Measurements from ENCODE around the gene RPUSD2. TPM values are rescaled to one million over a fixed set of nuclear protein-coding genes. Genes with fewer than 3 reads are reported as not detected.
"Not testable (repeated sequence)": the region's sequence is repeated elsewhere in the genome, so short reads cannot be mapped to it uniquely, and the experiment has no call there.

RPUSD2 gene
- total RNA-seq, 1 donor from 2014 or later: 8.4 TPM

DNA sequence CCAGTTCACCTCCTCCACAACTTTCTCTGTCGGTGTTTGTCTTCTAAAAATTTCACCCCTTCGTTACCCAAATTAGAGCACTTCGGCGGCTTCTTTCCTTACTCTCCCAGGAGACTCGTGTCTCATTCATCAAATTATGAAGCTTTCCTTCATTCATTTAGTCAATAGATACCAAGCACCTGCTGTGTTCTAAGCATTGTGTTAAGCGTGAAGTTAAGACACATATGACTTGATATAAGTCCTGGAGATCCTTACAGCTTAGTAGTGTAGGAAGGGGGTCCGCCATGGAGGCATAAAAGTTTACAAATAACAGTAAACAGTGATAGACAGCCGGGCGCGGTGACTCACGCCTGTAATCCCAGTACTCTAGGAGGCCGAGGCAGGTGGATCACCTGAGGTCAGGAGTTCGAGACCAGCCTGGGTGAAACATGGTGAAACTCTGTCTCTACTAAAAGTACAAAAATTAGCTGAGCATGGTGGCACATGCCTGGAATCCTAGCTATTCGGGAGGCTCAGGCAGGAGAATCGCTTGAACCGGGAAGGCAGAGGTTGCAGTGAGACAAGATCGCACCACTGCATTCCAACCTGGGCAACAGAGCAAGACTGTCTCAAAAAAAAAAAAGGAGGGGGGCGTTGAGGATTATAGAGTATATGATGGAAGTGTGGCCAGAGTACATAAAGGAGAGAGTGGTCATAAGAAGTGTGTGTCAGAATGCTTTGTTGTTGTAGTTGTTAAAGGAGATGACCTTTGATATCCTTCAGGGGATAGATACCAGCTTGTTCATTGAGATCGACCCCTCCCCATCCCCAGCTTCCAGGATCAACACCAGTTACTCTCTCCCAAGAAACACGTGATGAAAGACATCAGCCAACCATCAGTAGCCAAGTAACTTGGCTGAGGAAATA lies 3.5 kb upstream of the RPUSD2 start:
- DNase-seq (ENCODE audit: low spot score): no peak

DNA sequence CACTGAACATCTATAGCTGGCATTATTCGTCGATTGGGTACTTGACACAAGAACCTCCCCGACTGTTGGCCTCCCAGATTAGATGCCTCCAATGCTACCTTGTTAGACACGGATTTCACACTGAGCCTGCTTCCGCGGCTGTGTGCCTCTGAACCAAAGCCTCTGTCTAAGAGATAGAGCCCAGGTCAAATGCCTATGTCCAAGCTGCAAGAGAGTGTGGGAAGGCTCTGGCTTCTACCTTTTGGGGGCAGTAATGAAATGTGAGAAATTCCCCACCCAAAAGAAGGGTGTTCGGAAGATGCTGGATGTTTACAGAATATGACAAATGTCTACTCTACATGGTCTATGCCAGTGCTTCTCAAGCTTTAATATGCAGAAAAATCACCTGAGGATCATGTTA lies 2.0 kb upstream of the RPUSD2 start:
- no peak for DNase-seq (ENCODE audit: low spot score)

GRCh38 chr15:40575113-40575512 lies 6.0 kb downstream of the RPUSD2 start:
- no peak for DNase-seq (ENCODE audit: low spot score)

GRCh38 chr15:40576914-40577313 lies 7.8 kb downstream of the RPUSD2 start:
- DNase-seq (ENCODE audit: low spot score): not testable (repeated sequence)

DNA sequence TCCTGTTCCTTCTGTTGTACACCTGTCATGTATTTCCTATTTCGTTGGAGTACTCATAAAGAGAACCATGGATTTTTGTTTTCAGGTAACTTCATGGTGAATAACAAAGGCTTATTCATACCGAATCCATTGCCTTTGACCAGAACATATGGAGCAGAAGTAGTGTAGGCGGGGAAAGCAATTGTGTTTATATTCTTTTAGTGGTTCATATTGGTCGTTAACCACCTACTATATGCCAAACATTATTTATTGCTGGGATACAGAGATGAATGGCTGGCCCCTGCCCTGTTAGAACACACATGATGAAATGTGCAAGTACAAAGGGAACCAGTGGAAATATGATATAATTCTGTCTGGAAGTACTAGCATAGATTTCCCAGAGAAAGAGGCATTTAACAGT lies 9.8 kb downstream of the RPUSD2 start:
- DNase-seq (ENCODE audit: low spot score): no peak

DNA sequence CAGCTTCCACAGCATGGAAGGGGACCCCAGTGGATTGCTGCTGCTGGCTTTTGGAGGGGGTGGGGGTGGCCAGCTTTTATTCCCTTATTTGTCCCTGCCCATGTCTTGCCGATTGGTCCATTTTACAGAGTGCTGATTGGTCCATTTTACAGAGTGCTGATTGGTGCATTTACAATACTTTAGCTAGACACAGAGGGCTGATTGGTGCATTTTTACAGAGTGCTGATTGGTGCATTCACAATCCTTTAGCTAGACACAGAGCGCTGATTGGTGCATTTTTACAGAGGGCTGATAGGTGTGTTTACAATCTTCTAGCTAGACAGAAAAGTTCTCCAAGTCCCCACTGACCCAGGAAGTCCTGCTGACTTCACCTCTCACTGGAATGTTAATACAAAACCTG lies 12.7 kb downstream of the RPUSD2 start:
- not testable (repeated sequence) for DNase-seq (ENCODE audit: low spot score)

DNA sequence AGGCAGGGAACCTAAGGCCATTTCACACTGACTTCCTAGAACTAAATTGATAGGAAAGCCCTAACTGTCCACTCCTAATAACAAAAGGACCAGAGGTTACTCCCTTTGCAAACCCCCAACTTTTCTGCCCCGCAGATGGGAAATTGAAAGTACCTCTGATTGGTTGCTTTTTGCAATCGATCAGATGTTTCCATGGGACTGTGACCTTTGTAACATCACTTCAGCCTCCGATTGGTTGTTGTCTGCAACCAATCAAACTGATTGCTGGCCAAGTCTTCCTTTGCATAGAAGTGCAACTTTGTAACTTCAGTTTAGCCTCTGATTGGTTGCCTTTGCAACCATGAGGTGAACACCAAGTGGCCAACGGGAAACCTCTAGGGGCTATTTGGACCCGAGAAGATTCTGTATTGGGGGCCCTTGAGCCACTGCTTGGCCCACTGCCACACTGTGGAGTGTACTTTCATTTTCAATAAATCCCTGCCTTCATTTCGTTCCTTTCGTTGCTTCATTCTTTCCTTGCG lies 13.7 kb downstream of the RPUSD2 start:
- no peak for DNase-seq (ENCODE audit: low spot score)

- DNase-seq (ENCODE audit: low spot score): no peak
Observed at GRCh38 chr15:40584191-40584590, 15.1 kb downstream of the RPUSD2 start.

GRCh38 chr15:40590667-40591050 lies 21.6 kb downstream of the RPUSD2 start:
- DNase-seq (ENCODE audit: low spot score): no peak

DNA sequence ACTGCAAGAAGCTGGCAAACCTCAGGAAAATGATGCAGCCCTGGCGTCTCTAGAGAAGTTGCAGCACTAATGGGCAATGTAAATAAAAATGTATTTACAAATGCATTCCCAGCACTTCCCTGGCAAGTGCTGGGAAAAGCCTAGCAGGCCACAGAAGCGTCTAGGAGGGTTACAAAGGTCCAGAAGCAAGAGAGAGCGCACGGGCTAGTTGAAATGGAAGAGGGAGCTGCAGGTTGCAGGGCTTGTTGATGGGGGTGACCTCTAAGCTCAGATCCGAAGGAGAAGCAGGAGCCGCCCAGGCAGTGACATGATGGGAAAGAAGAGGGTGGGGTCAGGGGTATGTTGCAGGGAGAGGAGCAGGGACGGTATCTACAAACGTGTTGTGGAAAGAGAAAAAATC lies 22.3 kb downstream of the RPUSD2 start:
- no peak for DNase-seq (ENCODE audit: low spot score)

DNA sequence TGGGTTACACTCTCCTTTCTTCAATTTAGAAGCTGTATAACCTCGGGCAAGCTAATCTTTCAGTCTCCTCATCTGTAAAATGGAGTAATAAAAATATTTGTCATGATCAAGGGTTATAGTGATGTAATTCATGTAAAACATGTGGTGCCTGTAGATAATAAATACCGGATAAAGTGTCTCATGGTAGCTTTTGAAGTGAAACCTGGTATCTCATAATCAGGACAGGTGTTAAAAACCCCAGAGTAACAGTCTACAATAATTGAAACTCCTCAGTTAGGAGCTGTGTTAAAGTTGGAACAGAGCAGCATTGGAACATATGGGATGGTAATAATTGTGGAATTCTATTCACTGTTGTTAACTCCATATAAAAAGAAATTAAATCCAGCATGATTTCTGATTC lies 24.1 kb downstream of the RPUSD2 start:
- no peak for DNase-seq (ENCODE audit: low spot score)

DNA sequence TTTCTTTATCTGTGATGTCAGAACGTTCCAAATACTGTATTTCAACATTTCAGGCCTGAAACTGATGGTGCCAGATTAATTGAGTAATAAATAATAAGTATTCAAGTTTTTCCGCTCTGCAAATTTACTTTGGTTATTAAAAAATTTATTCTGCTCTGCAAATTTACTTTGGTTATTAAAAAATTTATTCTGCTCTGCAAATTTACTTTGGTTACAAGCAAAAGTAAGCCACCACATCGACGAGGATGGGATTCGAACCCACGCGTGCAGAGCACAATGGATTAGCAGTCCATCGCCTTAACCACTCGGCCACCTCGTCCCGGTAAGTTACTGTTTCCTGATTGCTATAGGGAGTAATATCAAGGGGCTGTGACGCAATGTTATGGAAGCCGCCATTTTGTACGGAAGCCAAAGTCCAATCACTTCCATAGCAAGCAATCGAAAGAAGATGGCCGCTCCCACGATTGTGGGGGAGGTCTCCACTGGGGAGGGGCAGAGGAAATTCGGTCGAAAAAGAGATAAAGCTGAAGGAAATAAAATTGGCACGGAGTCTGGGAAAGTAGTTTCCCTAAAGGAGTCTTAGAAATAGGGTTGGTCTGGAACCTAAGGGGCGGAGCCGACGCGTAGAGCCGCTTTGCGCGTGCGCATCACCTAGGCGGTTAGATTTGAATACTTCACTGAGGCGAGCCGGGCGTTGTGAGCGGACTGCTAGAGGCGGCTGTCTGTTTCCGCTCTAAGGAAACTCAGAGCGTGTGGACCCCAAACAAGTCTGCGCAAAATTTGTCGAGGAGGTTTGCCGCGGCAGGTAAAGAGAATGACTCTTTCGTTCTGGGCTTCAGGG lies 24.7 kb downstream of the RPUSD2 start, which contains the start of gene KNL1:
Gene KNL1 (plus strand): TSS at position 662 of the 841 bp plus-strand sequence. CDS start 8,683 bp downstream, outside the sequence.
- DNase-seq (ENCODE audit: low spot score): peak; percentile 95

DNA sequence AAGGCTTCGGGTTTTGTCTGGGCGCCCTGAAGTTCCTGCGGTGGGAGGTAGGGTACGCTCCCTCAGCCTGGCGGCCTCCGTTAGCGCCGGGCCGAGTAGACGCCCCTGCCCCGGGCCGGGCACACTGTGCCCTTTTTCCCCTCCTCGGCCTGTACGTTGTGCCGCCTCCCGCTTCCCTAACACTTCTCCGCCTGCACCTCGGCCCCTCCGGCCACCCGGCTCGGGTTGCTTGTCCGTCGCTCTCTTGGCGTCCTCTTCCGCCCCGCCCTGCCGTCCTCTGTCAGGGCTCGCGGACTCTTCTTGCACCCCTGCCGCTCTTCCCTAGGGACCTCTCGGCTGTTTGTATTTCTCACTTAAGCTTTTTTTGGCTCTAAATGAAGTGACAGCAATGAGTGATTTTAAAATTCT lies 25.3 kb downstream of the RPUSD2 start:
- no peak for DNase-seq (ENCODE audit: low spot score)

GRCh38 chr15:40595219-40595618 lies 26.1 kb downstream of the RPUSD2 start:
- DNase-seq (ENCODE audit: low spot score): no peak

GRCh38 chr15:40595773-40596172 lies 26.7 kb downstream of the RPUSD2 start:
- no peak for DNase-seq (ENCODE audit: low spot score)

- DNase-seq (ENCODE audit: low spot score): no peak
Observed at GRCh38 chr15:40597024-40597423, 27.9 kb downstream of the RPUSD2 start.

GRCh38 chr15:40598126-40598525 lies 29.0 kb downstream of the RPUSD2 start:
- DNase-seq (ENCODE audit: low spot score): no peak

DNA sequence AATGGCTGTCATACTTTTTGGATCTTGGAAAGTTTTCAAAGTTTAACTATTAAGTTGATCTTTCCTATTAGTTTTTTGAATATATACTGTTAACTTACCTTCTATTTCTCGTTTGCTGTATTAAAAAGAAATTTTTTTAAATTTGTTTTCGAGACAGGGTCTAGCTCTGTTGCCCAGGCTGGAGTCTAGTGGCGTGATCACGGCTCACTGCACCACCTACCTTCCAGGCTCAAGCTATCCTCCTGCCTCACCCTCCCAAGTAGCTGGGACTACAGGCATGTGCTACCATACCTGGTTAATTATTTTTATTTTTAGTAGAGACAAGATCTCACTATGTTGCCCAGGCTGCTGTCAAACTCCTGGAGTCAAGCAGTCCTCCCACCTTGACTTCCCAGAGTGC lies 29.6 kb downstream of the RPUSD2 start:
- DNase-seq (ENCODE audit: low spot score): no peak

DNA sequence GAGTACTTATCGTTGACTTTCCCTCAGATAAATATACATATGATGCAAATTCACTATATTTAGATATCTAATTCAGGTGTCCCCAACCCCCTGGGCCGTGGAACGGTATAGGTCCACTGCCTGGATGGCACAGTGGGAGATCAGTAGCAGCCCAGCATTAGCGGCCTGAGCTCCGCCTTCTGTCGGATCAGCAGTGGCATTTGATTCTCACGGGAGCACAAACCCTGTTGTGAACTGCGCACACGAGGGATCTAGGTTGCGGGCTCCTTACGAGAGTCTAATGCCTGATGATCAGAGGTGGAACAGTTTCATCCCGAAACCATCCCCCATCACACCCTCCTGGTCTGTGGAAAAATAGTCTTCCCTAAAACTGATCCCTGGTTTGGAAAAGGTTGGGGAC lies 31.9 kb downstream of the RPUSD2 start:
- DNase-seq (ENCODE audit: low spot score): no peak

GRCh38 chr15:40603935-40604334 lies 34.8 kb downstream of the RPUSD2 start:
- no peak for DNase-seq (ENCODE audit: low spot score)

GRCh38 chr15:40613080-40613479 lies 44.0 kb downstream of the RPUSD2 start:
- no peak for DNase-seq (ENCODE audit: low spot score)

DNA sequence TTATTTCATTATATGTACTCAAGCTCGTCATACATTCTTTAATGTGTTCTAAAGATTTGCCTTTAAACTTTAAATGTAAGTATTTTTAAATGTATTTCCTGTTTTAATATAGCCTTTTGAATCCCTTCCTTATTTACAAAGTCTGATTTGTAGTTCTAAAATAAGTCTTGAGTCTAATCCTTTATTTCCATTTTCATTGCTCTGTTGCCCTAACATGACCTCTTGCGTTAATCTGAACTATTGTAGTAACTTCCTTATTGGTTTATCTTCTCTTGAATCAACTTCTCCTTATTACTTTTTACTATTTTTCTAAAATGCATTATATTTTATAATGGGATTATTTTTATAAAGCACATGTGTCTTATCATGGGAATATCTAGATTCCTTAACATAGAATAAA lies 48.9 kb downstream of the RPUSD2 start:
- no peak for DNase-seq (ENCODE audit: low spot score)

Data from ureter (tissue), 1 donor.